WERI-Rb-1 (cell line): ENCODE results near the gene ZC3H7A.
"Not testable (repeated sequence)": the region's sequence is repeated elsewhere in the genome, so short reads cannot be mapped to it uniquely, and the experiment has no call there.

Experiments used
- DNase-seq: peaks from one replicate; pipeline ENCODE4 v3.0.0-alpha.2; 2020
- H3K27ac ChIP-seq: fragments of 250-450 bp; sonication (Bioruptor Pico); 2 replicates; pipeline ENCODE4 v1.5.1; 2020; ENCODE audit warnings: mild to moderate bottlenecking, moderate library complexity
- H3K27me3 ChIP-seq: fragments of 250-450 bp; sonication (Bioruptor Pico); 2 replicates; pipeline ENCODE4 v1.5.1; 2021; ENCODE audit warnings: mild to moderate bottlenecking, low read depth, moderate library complexity; ENCODE audit not compliant: insufficient read depth, severe bottlenecking
- H3K36me3 ChIP-seq: fragments of 250-450 bp; sonication (Bioruptor Pico); 2 replicates; pipeline ENCODE4 v1.5.1; 2020; ENCODE audit warnings: mild to moderate bottlenecking, moderate library complexity
- H3K4me3 ChIP-seq: 2 replicates; pipeline ENCODE4 v1.5.1; 2011; ENCODE audit warnings: low read depth, mild to moderate bottlenecking, control low read depth, low read length
- H3K9me3 ChIP-seq: fragments of 250-450 bp; sonication (Bioruptor Pico); 2 replicates; pipeline ENCODE4 v1.5.1; 2021; ENCODE audit warnings: mild to moderate bottlenecking, moderate library complexity; ENCODE audit not compliant: severe bottlenecking
- TF ChIP-seq, protein P1 (sequence below): IDR thresholded peaks from 2 replicates; pipeline ENCODE4 v1.5.1; 2011; ENCODE audit warnings: low read depth, mild to moderate bottlenecking, control low read depth, inconsistent platforms, low read length

Gene ZC3H7A

GRCh38 chr16:11793840-11794239 is 3.2 kb downstream of the ZC3H7A start:
- TF ChIP-seq, protein P1, sequence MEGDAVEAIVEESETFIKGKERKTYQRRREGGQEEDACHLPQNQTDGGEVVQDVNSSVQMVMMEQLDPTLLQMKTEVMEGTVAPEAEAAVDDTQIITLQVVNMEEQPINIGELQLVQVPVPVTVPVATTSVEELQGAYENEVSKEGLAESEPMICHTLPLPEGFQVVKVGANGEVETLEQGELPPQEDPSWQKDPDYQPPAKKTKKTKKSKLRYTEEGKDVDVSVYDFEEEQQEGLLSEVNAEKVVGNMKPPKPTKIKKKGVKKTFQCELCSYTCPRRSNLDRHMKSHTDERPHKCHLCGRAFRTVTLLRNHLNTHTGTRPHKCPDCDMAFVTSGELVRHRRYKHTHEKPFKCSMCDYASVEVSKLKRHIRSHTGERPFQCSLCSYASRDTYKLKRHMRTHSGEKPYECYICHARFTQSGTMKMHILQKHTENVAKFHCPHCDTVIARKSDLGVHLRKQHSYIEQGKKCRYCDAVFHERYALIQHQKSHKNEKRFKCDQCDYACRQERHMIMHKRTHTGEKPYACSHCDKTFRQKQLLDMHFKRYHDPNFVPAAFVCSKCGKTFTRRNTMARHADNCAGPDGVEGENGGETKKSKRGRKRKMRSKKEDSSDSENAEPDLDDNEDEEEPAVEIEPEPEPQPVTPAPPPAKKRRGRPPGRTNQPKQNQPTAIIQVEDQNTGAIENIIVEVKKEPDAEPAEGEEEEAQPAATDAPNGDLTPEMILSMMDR, result no peak
- H3K36me3 ChIP-seq, result peaks cover 41% of the 10 kb centered on the region
- peak overlapping the region; percentile 98 for H3K27ac ChIP-seq
- H3K27me3 ChIP-seq, result no peaks in the 10 kb centered on the region
- H3K4me3 ChIP-seq, result no peak overlapping the region
- H3K9me3 ChIP-seq, result no peaks in the 10 kb centered on the region
- peak; percentile 45 for DNase-seq

DNA sequence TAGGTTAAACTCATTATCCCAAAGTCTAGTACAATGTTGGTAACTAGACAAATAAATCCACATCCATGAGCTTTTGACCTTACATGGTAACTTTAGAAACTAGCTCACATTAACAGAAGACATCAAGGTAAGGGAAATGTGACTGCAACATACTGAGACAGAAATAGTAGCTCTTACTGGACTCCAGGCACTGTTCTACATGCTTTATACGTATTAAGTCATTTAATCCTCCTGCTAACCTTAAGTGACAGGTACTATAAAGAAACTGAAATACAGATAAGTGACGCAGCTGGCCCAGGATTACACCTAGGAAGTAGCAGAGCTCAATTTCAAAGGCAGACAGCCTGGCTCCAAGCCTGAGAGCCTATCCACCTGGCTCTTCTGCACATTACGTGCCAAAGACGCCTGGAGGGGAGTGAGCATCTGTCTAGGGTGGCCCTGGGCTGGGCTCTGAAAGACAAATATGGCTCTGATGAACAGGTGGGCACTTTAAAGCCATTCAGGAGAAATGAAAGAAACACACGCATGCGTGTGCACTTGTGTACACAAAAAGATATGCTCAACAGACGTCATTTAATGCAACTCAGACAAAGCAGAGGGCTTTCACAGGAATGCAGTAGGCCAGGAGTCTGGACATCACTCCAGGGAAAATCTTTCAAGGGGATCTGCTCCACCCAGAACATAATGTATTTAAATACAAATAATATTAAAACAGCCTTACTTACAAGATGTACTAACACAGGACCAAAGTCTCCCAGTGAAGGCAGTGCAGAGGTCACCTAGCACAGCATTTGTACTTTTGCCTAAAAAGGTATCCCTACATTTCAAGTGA is 4.4 kb downstream of the ZC3H7A start:
- Histone ChIP-seq H3K27me3 (no peaks in the 10 kb centered on the region), H3K36me3 (peaks cover 44% of the 10 kb centered on the region), H3K4me3 (peak overlapping the region; percentile 7), H3K9me3 (no peaks in the 10 kb centered on the region), H3K27ac (peak overlapping the region; percentile 98)
- TF ChIP-seq, protein P1, result no peak
- DNase-seq, result peak; percentile 96

GRCh38 chr16:11791144-11791828 is 5.8 kb downstream of the ZC3H7A start:
- H3K36me3 ChIP-seq, result peaks cover 44% of the 10 kb centered on the region
- H3K27ac ChIP-seq, result peak overlapping the region; percentile 85
- H3K9me3 ChIP-seq, result no peaks in the 10 kb centered on the region
- TF ChIP-seq, protein P1, result no peak
- H3K27me3 ChIP-seq, result no peaks in the 10 kb centered on the region
- DNase-seq, result no peak
- H3K4me3 ChIP-seq, result no peak overlapping the region

DNA sequence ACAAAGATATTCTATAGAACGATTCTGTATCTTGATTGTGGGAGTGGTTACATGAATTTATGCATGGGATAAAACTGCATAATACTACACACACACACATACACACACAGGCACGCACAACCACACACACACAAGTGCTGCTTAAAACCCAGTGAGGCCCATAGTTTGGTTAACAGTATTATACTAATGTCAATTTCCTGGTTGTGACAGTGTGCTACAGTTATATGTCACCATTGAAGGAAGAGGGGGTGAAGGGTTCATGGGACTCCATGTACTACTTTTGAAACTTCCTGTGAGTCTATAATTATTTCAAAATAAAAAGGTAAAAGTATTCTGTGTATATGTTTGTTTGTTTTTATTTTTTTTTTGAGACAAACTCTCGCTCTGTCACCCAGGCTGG is 8.1 kb downstream of the ZC3H7A start:
- Histone ChIP-seq H3K4me3 (no peak overlapping the region), H3K9me3 (no peaks in the 10 kb centered on the region), H3K27ac (no peak overlapping the region), H3K36me3 (peaks cover 30% of the 10 kb centered on the region), H3K27me3 (no peaks in the 10 kb centered on the region)
- no peak for DNase-seq
- TF ChIP-seq, protein P1, result no peak

GRCh38 chr16:11784980-11785599 is 12.0 kb downstream of the ZC3H7A start:
- H3K36me3 ChIP-seq, result peaks cover 37% of the 10 kb centered on the region
- not testable (repeated sequence) for H3K27ac ChIP-seq, H3K9me3 ChIP-seq, DNase-seq, H3K4me3 ChIP-seq, H3K27me3 ChIP-seq

- not testable (repeated sequence) for H3K27ac ChIP-seq, H3K27me3 ChIP-seq, H3K4me3 ChIP-seq, H3K9me3 ChIP-seq, DNase-seq
- peaks cover 38% of the 10 kb centered on the region for H3K36me3 ChIP-seq
Observed at GRCh38 chr16:11784381-11784780, 12.7 kb downstream of the ZC3H7A start.
